H1 (cell line): ENCODE measurements around the gene GFPT1. TPM values are rescaled to one million over a fixed set of nuclear protein-coding genes. Genes with fewer than 3 reads are reported as not detected.

ENCODE experiments used
- CBX8 ChIP-seq: fragments of 300-800, 300-1000 bp; sonication (generic); IDR thresholded peaks from 2 replicates; pipeline ENCODE4 v1.7.1; 2016; ENCODE audit warnings: low read depth, low read length, borderline replicate concordance
- RAD21 ChIP-seq, 2 experiments: IDR thresholded peaks in 1 of 2; conservative IDR thresholded peaks in 1 of 2; 2 replicates each; pipeline ENCODE4 v1.6.1; 2011; ENCODE audit warnings: low read depth in 2 of 2, low read length in 2 of 2, improper control_type of control experiment in 1 of 2, inconsistent platforms in 1 of 2, mild to moderate bottlenecking in 1 of 2, moderate library complexity in 1 of 2
- RFX5 ChIP-seq: IDR thresholded peaks from 2 replicates; pipeline ENCODE4 v1.6.1; 2011; ENCODE audit warnings: low read depth, low read length, improper control_type of control experiment, borderline replicate concordance
- SP4 ChIP-seq: IDR thresholded peaks from 2 replicates; pipeline ENCODE4 v1.6.1; 2012; ENCODE audit warnings: low read length, inconsistent platforms
- polyA plus RNA-seq, 7 experiments: library from polyadenylated mRNA; depleted of rRNA in 3 of 7; stranded (reverse) in 5 of 7; unstranded in 2 of 7; fragments of >200 nt in 5 of 7; fragments of 200-250 nt in 2 of 7; gene quantifications; 1 replicate in 5 of 7; 2 replicates in 1 of 7; 4 replicates in 1 of 7; pipeline versions ENCODE4 v1.2.1 to v1.2.3, GENCODE V29; 2011 to 2013; ENCODE audit warnings: missing spikeins in 2 of 7, mixed read lengths in 2 of 7
- total RNA-seq: library from RNA; stranded (reverse); fragmentation: NEBNext Ultra II Directional; extraction: Animal tissue kit (Norgen Biotek cat#: 25700); gene quantifications from 2 replicates; pipeline ENCODE4 v1.2.1, GENCODE V29; 2021

The GFPT1 gene
- total and polyA plus RNA-seq, 2 of the 8 experiments (the other 6 are each of a cell fraction or from before 2014, with no cell fraction given): 13.3 to 76.2 TPM

DNA sequence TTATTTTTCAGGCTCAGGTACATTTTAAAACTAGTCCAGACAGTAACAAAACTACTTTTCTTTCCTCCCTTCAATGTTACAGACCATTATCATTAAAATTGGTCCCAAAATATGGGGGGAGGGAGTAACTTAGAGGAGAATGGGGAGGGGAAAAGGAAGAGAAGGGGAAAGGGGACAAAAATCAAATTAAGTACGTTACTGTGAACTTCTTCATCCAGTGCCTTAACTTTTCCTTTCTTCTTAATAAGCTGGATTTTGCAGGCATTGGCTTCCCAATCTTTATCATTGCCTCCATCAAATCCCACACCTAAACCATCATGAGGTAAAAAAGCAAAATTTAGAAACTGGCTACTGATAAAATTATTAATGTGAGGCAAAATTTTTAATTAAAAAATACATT, 17.2 kb downstream of the GFPT1 start (continued):
- no peak for TF ChIP-seq CBX8
- no peak for TF ChIP-seq RAD21 (IDR thresholded peaks at IDR 0.05 in 1 of 2, conservative IDR thresholded peaks at IDR 0.05 in 1 of 2; ENCODE audit: low read depth in 2 of 2, low read length in 2 of 2)
- TF ChIP-seq RFX5: no peak
- no peak for TF ChIP-seq SP4
